MG63 (cell line): ENCODE data around the gene PHLDB3. TPM values are rescaled to one million over a fixed set of nuclear protein-coding genes. Genes with fewer than 3 reads are reported as not detected.

Source experiments
- total RNA-seq: library from RNA; depleted of rRNA; stranded (reverse); fragments of >200 nt; shearing (Covaris generic); gene quantifications from 2 replicates; pipeline ENCODE4 v1.2.3, GENCODE V29; 2014; ENCODE audit warnings: low replicate concordance; rRNA removed

Gene PHLDB3
- total RNA-seq, 1 experiment from 2014 or later = 10.5 TPM

Other genes with a start within 250 kb of the PHLDB3 start
- gene PSG9, start 235.2 kb downstream of the PHLDB3 start, total RNA-seq = not detected in 2 replicates
- 2.7 and 4.9 TPM in 2 replicates for gene CD177, start 151.1 kb downstream of the PHLDB3 start, total RNA-seq
- not detected in 2 replicates for gene TEX101, start 89.9 kb downstream of the PHLDB3 start, total RNA-seq
- not detected in 2 replicates for gene LYPD3, start 39.1 kb downstream of the PHLDB3 start, total RNA-seq
- 76.7 and 101 TPM in 2 replicates for gene ETHE1, start 22.5 kb upstream of the PHLDB3 start, total RNA-seq
- not detected in 2 replicates for gene ZNF575, start 28.4 kb upstream of the PHLDB3 start, total RNA-seq
- 49.7 and 59.3 TPM in 2 replicates for gene XRCC1, start 70.8 kb upstream of the PHLDB3 start, total RNA-seq
- 2.3 TPM in 1 of 2 replicates, not detected in the other for gene PINLYP, start 71.1 kb upstream of the PHLDB3 start, total RNA-seq
- 13.3 and 16.9 TPM in 2 replicates for gene IRGQ, start 91.4 kb upstream of the PHLDB3 start, total RNA-seq
- gene ZNF576, start 91.8 kb upstream of the PHLDB3 start, total RNA-seq = 15.9 and 26.1 TPM in 2 replicates
- gene SRRM5, start 107.3 kb upstream of the PHLDB3 start, total RNA-seq = not detected in 2 replicates
- 45.8 and 101 TPM in 2 replicates for gene ZNF428, start 114.9 kb upstream of the PHLDB3 start, total RNA-seq
- gene CADM4, start 135.1 kb upstream of the PHLDB3 start, total RNA-seq = 0.22 and 3.0 TPM in 2 replicates
- gene PLAUR, start 165.4 kb upstream of the PHLDB3 start, total RNA-seq = 14.7 and 43.2 TPM in 2 replicates
- not detected in 2 replicates for gene IRGC, start 211.3 kb upstream of the PHLDB3 start, total RNA-seq